GM10847 (cell line): ENCODE data around the gene ANKRD39.

Source experiments
- POLR2A ChIP-seq: IDR thresholded peaks from 2 replicates; pipeline ENCODE4 v1.6.1; 2011; ENCODE audit not compliant: insufficient read length; ENCODE audit errors: extremely low read depth

Gene ANKRD39

GRCh38 chr2:96878796-96879544 lies 21.2 kb upstream of the ANKRD39 start:
- no peak for TF ChIP-seq POLR2A

GRCh38 chr2:96878171-96878570 lies 20.4 kb upstream of the ANKRD39 start:
- TF ChIP-seq POLR2A: no peak

GRCh38 chr2:96877631-96878092 lies 19.8 kb upstream of the ANKRD39 start:
- no peak for TF ChIP-seq POLR2A

- TF ChIP-seq POLR2A: no peak
Measured at GRCh38 chr2:96877042-96877451, 19.2 kb upstream of the ANKRD39 start.

GRCh38 chr2:96876269-96877041 lies 18.6 kb upstream of the ANKRD39 start:
- TF ChIP-seq POLR2A: no peak

- TF ChIP-seq POLR2A: no peak
Measured at GRCh38 chr2:96875498-96876268, 17.9 kb upstream of the ANKRD39 start.

GRCh38 chr2:96874198-96874831 lies 16.5 kb upstream of the ANKRD39 start:
- no peak for TF ChIP-seq POLR2A

- no peak for TF ChIP-seq POLR2A
Measured at GRCh38 chr2:96873651-96874096, 15.9 kb upstream of the ANKRD39 start.

- no peak for TF ChIP-seq POLR2A
Measured at GRCh38 chr2:96872591-96873349, 15.0 kb upstream of the ANKRD39 start.

GRCh38 chr2:96870626-96871255 lies 12.9 kb upstream of the ANKRD39 start:
- TF ChIP-seq POLR2A: no peak

- peak; percentile 33 for TF ChIP-seq POLR2A
Measured at GRCh38 chr2:96869822-96870625, 12.2 kb upstream of the ANKRD39 start, which contains the start of gene SEMA4C. Gene SEMA4C, minus strand, starts transcription at chr2:96870080. Its CDS starts 2,194 bp downstream, at chr2:96867886.

GRCh38 chr2:96869281-96869821 lies 11.5 kb upstream of the ANKRD39 start:
- TF ChIP-seq POLR2A: no peak
